Naive thymus-derived CD4-positive, alpha-beta T cell (primary cell): Measurements from ENCODE around the gene ABCB11. TPM values are rescaled to one million over a fixed set of nuclear protein-coding genes. Genes with fewer than 3 reads are reported as not detected.

Experiments used
- ATAC-seq: fragments of 150-1000 bp; cut with Tn5 transposase; 2 replicates; pipeline ENCODE4 v1.10.0; 2021; ENCODE audit warnings: mild to moderate bottlenecking, moderate library complexity
- CTCF ChIA-PET: fragments of 350-600 bp; sonication (Branson Sonifier 250); formaldehyde crosslinking; loops from one replicate; lab custom pipeline; 2021; ENCODE audit warnings: antibody characterized with exemption; lab: Charles Lee
- POLR2A ChIA-PET: fragments of 350-600 bp; sonication (Branson Sonifier 250); formaldehyde crosslinking; loops from one replicate; lab custom pipeline; 2021; ENCODE audit warnings: antibody characterized with exemption, inconsistent platforms; lab: Charles Lee
- DNase-seq, 9 donors: peaks; one replicate each; pipeline versions ENCODE4 v3.0.0 to v3.0.0-alpha.2; 2020 to 2022; ENCODE audit warnings: mixed read lengths in 1 of 9
- H3K27ac ChIP-seq: one replicate; pipeline ENCODE4 v1.7.0; 2013; ENCODE audit warnings: mild to moderate bottlenecking, low read depth, low read length, moderate library complexity
- H3K27me3 ChIP-seq, 2 donors: one replicate each; pipeline ENCODE4 v1.7.0; 2013; ENCODE audit warnings: low read length in 2 of 2, mild to moderate bottlenecking in 2 of 2, moderate library complexity in 2 of 2; ENCODE audit not compliant: control insufficient read depth in 2 of 2, insufficient read depth in 2 of 2
- H3K36me3 ChIP-seq, 3 experiments: 1 replicate in 2 of 3; 2 replicates in 1 of 3; pipeline ENCODE4 v1.7.0; 2013; ENCODE audit warnings: low read length in 3 of 3, mild to moderate bottlenecking in 3 of 3, moderate library complexity in 1 of 3; ENCODE audit not compliant: insufficient read depth in 3 of 3, control insufficient read depth in 2 of 3
- H3K4me1 ChIP-seq, 2 donors: one replicate each; pipeline ENCODE4 v1.7.0; 2013; ENCODE audit warnings: low read length in 2 of 2, mild to moderate bottlenecking in 2 of 2, moderate library complexity in 1 of 2; ENCODE audit not compliant: control insufficient read depth in 2 of 2, insufficient read depth in 2 of 2
- H3K4me3 ChIP-seq: 2 replicates; pipeline ENCODE4 v1.7.0; 2013; ENCODE audit warnings: mild to moderate bottlenecking, low read length
- H3K9me3 ChIP-seq, 3 experiments: 1 replicate in 2 of 3; 2 replicates in 1 of 3; pipeline ENCODE4 v1.7.0; 2013; ENCODE audit warnings: low read length in 3 of 3; ENCODE audit not compliant: control insufficient read depth in 2 of 3
- H3K27ac Mint-ChIP-seq, 9 donors: one replicate each; pipeline ENCODE4 v1.8.0; 2020 to 2022; ENCODE audit warnings: mixed read lengths in 9 of 9, mild to moderate bottlenecking in 8 of 9, moderate library complexity in 5 of 9, inconsistent platforms in 2 of 9
- H3K27me3 Mint-ChIP-seq, 5 donors: one replicate each; pipeline ENCODE4 v1.8.0; 2021 to 2022; ENCODE audit warnings: mixed read lengths in 5 of 5, mild to moderate bottlenecking in 1 of 5
- H3K36me3 Mint-ChIP-seq, 5 donors: one replicate each; pipeline ENCODE4 v1.8.0; 2020 to 2022; ENCODE audit warnings: mixed read lengths in 5 of 5, mild to moderate bottlenecking in 3 of 5, inconsistent platforms in 1 of 5
- H3K4me1 Mint-ChIP-seq, 7 donors: one replicate each; pipeline ENCODE4 v1.8.0; 2020 to 2022; ENCODE audit warnings: mixed read lengths in 7 of 7, mild to moderate bottlenecking in 3 of 7, inconsistent platforms in 1 of 7
- H3K4me3 Mint-ChIP-seq, 10 donors: one replicate each; pipeline ENCODE4 v1.8.0; 2020 to 2022; ENCODE audit warnings: mild to moderate bottlenecking in 10 of 10, mixed read lengths in 10 of 10, moderate library complexity in 6 of 10, inconsistent platforms in 2 of 10
- H3K9me3 Mint-ChIP-seq, 11 donors: one replicate each; pipeline ENCODE4 v1.8.0; 2020 to 2022; ENCODE audit warnings: mixed read lengths in 11 of 11, mild to moderate bottlenecking in 4 of 11, inconsistent platforms in 1 of 11, moderate library complexity in 1 of 11
- intact Hi-C, 2 donors: fragments of 100-400 bp; cut with micrococcal nuclease; formaldehyde crosslinking; loops; one replicate each; pipeline ENCODE4 v1.15.1; 2023
- polyA plus RNA-seq, 2 donors: library from polyadenylated mRNA; unstranded; fragments of 300-500 nt; fragmentation: Illumina TruSeq; gene quantifications; one replicate each; pipeline ENCODE4 v1.2.3, GENCODE V29; 2021
- total RNA-seq, 6 experiments: library from RNA in 5 of 6; stranded (reverse) in 5 of 6; gene quantifications; 1 replicate in 5 of 6; 2 replicates in 1 of 6; pipeline ENCODE4 v1.2.3 and lab custom pipeline; 2021 to 2026

ABCB11 gene
- total and polyA plus RNA-seq, 7 experiments from 2014 or later = not detected

GRCh38 chr2:168949324-168949723 lies 81.8 kb downstream of the ABCB11 start:
- H3K27ac ChIP-seq = no peak overlapping the region
- CTCF ChIA-PET = no interaction called here
- peaks cover 0 to 7% (median 0%) of the 10 kb centered on the region in 7 donors for H3K4me1 Mint-ChIP-seq
- POLR2A ChIA-PET = no interaction called here
- H3K4me1 ChIP-seq = no peaks in the 10 kb centered on the region
- no peaks in the 10 kb centered on the region for H3K36me3 ChIP-seq
- H3K4me3 ChIP-seq = no peak overlapping the region
- intact Hi-C loops = no loop called here
- H3K27me3 Mint-ChIP-seq = peaks cover 3 to 44% (median 9%) of the 10 kb centered on the region in 5 donors
- peaks cover 0 to 5% (median 0%) of the 10 kb centered on the region in 5 donors for H3K36me3 Mint-ChIP-seq
- ATAC-seq (no peak), DNase-seq (no peak)
- H3K9me3 ChIP-seq = no peaks in the 10 kb centered on the region
- no peaks in the 10 kb centered on the region for H3K27me3 ChIP-seq
- H3K9me3 Mint-ChIP-seq = peaks cover 0 to 28% (median 10%) of the 10 kb centered on the region in 11 donors
- no peak overlapping the region for H3K27ac Mint-ChIP-seq
- no peak overlapping the region for H3K4me3 Mint-ChIP-seq

- H3K4me1 Mint-ChIP-seq = peaks cover 0 to 7% (median 0%) of the 10 kb centered on the region in 7 donors
- H3K27ac ChIP-seq = no peak overlapping the region
- H3K9me3 ChIP-seq = no peaks in the 10 kb centered on the region
- no peaks in the 10 kb centered on the region for H3K36me3 Mint-ChIP-seq
- ATAC-seq (peak; percentile 32), DNase-seq (peak in 1 of 9 donors; percentile 12)
- no peaks in the 10 kb centered on the region for H3K27me3 ChIP-seq
- intact Hi-C loops = no loop called here
- no peaks in the 10 kb centered on the region for H3K4me1 ChIP-seq
- no peak overlapping the region for H3K27ac Mint-ChIP-seq
- no peak overlapping the region for H3K4me3 ChIP-seq
- CTCF ChIA-PET = interaction anchor here (0.6 to 1.3 kb wide), 2 partner anchors 10 to 98 kb away, joined by 3 read pairs; no protein-coding TSS in a partner anchor
- POLR2A ChIA-PET = no interaction called here
- H3K9me3 Mint-ChIP-seq = peaks cover 0 to 22% (median 7%) of the 10 kb centered on the region in 11 donors
- no peaks in the 10 kb centered on the region for H3K36me3 ChIP-seq
- peaks cover 4 to 46% (median 7%) of the 10 kb centered on the region in 5 donors for H3K27me3 Mint-ChIP-seq
- H3K4me3 Mint-ChIP-seq = no peak overlapping the region
Measured at GRCh38 chr2:168948621-168949212, 82.4 kb downstream of the ABCB11 start.

- CTCF ChIA-PET = no interaction called here
- peaks cover 0 to 7% (median 0%) of the 10 kb centered on the region in 7 donors for H3K4me1 Mint-ChIP-seq
- intact Hi-C loops = no loop called here
- DNase-seq = no peak
- no peak overlapping the region for H3K27ac ChIP-seq
- H3K27ac Mint-ChIP-seq = no peak overlapping the region
- H3K9me3 Mint-ChIP-seq = no peaks in the 10 kb centered on the region
- no peak overlapping the region for H3K4me3 ChIP-seq
- POLR2A ChIA-PET = no interaction called here
- H3K36me3 Mint-ChIP-seq = no peaks in the 10 kb centered on the region
- H3K9me3 ChIP-seq = no peaks in the 10 kb centered on the region
- H3K4me3 Mint-ChIP-seq = no peak overlapping the region
- H3K36me3 ChIP-seq = no peaks in the 10 kb centered on the region
- peaks cover 4 to 25% (median 7%) of the 10 kb centered on the region in 5 donors for H3K27me3 Mint-ChIP-seq
- no peak for ATAC-seq
- H3K4me1 ChIP-seq = no peaks in the 10 kb centered on the region
- no peaks in the 10 kb centered on the region for H3K27me3 ChIP-seq
Measured at GRCh38 chr2:168945508-168945907, 85.6 kb downstream of the ABCB11 start.

GRCh38 chr2:168944065-168944464 lies 87.1 kb downstream of the ABCB11 start:
- CTCF ChIA-PET = no interaction called here
- no peaks in the 10 kb centered on the region for H3K4me1 ChIP-seq
- no peaks in the 10 kb centered on the region for H3K27me3 ChIP-seq
- intact Hi-C loops = no loop called here
- POLR2A ChIA-PET = no interaction called here
- no peaks in the 10 kb centered on the region for H3K9me3 ChIP-seq
- H3K27ac Mint-ChIP-seq = no peak overlapping the region
- H3K36me3 ChIP-seq = no peaks in the 10 kb centered on the region
- H3K4me3 ChIP-seq = no peak overlapping the region
- H3K27me3 Mint-ChIP-seq = peaks cover 4 to 25% (median 7%) of the 10 kb centered on the region in 5 donors
- DNase-seq = no peak
- no peaks in the 10 kb centered on the region for H3K36me3 Mint-ChIP-seq
- H3K4me3 Mint-ChIP-seq = no peak overlapping the region
- H3K9me3 Mint-ChIP-seq = no peaks in the 10 kb centered on the region
- no peak overlapping the region for H3K27ac ChIP-seq
- peaks cover 0 to 7% (median 0%) of the 10 kb centered on the region in 7 donors for H3K4me1 Mint-ChIP-seq
- no peak for ATAC-seq

GRCh38 chr2:168941297-168941696 lies 89.8 kb downstream of the ABCB11 start:
- H3K27ac ChIP-seq = no peak overlapping the region
- H3K4me1 ChIP-seq = no peaks in the 10 kb centered on the region
- no peak overlapping the region for H3K27ac Mint-ChIP-seq
- no peaks in the 10 kb centered on the region for H3K27me3 ChIP-seq
- ATAC-seq (no peak), DNase-seq (no peak)
- ChIA-PET CTCF (no interaction called here), POLR2A (no interaction called here)
- no peaks in the 10 kb centered on the region for H3K36me3 ChIP-seq
- H3K9me3 Mint-ChIP-seq = no peaks in the 10 kb centered on the region
- peaks cover 4 to 14% (median 7%) of the 10 kb centered on the region in 5 donors for H3K27me3 Mint-ChIP-seq
- H3K9me3 ChIP-seq = no peaks in the 10 kb centered on the region
- H3K4me1 Mint-ChIP-seq = peaks cover 0 to 1% (median 0%) of the 10 kb centered on the region in 7 donors
- no peak overlapping the region for H3K4me3 ChIP-seq
- no peaks in the 10 kb centered on the region for H3K36me3 Mint-ChIP-seq
- intact Hi-C loops = no loop called here
- H3K4me3 Mint-ChIP-seq = no peak overlapping the region

GRCh38 chr2:168939918-168940317 lies 91.2 kb downstream of the ABCB11 start:
- H3K9me3 ChIP-seq = no peaks in the 10 kb centered on the region
- no peak overlapping the region for H3K4me3 ChIP-seq
- no peak overlapping the region for H3K27ac ChIP-seq
- H3K36me3 ChIP-seq = no peaks in the 10 kb centered on the region
- Mint-ChIP-seq H3K4me3 (no peak overlapping the region), H3K27ac (no peak overlapping the region), H3K9me3 (no peaks in the 10 kb centered on the region), H3K4me1 (peaks cover 0 to 1% (median 0%) of the 10 kb centered on the region in 7 donors), H3K27me3 (peaks cover 3 to 18% (median 5%) of the 10 kb centered on the region in 5 donors), H3K36me3 (no peaks in the 10 kb centered on the region)
- no peaks in the 10 kb centered on the region for H3K4me1 ChIP-seq
- no peak for DNase-seq
- CTCF ChIA-PET = interaction anchor here (0.8 kb wide), 1 partner anchor 1451 kb away, joined by 3 read pairs; no protein-coding TSS in a partner anchor
- POLR2A ChIA-PET = no interaction called here
- intact Hi-C loops = no loop called here
- no peak for ATAC-seq
- no peaks in the 10 kb centered on the region for H3K27me3 ChIP-seq

- Mint-ChIP-seq H3K9me3 (no peaks in the 10 kb centered on the region), H3K36me3 (no peaks in the 10 kb centered on the region), H3K27ac (no peak overlapping the region), H3K27me3 (peaks cover 0 to 14% (median 6%) of the 10 kb centered on the region in 5 donors), H3K4me3 (no peak overlapping the region), H3K4me1 (peaks cover 0 to 1% (median 0%) of the 10 kb centered on the region in 7 donors)
- intact Hi-C loops = no loop called here
- DNase-seq (no peak), ATAC-seq (no peak)
- Histone ChIP-seq H3K27ac (no peak overlapping the region), H3K27me3 (no peaks in the 10 kb centered on the region), H3K4me3 (no peak overlapping the region), H3K9me3 (no peaks in the 10 kb centered on the region), H3K36me3 (no peaks in the 10 kb centered on the region), H3K4me1 (no peaks in the 10 kb centered on the region)
- CTCF ChIA-PET = interaction anchor here (1.3 kb wide), 1 partner anchor 9 kb away, joined by 3 read pairs; no protein-coding TSS in a partner anchor
- POLR2A ChIA-PET = no interaction called here
Measured at GRCh38 chr2:168939061-168939460, 92.1 kb downstream of the ABCB11 start.
